ENCODE data around the gene VWA7.

The VWA7 gene

DNA sequence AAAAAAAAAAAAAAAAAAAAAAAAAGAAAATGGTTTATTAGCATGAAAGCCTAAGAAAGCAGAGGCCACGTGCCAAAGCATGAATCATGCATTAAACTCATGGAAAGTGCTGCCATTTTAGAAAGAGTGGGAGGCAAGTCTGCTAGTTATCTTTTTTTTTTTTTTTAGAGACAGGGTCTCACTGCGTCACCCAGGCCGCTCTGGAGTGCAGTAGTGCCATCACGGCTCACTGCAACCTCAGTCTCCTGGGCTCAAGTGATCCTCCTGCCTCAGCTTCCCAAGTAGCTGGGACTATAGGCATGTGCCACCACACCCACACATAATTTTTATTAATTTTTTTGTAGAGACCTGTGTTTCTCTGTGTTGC lies 5.2 kb downstream of the VWA7 start:
- TF ChIP-seq, protein P1, sequence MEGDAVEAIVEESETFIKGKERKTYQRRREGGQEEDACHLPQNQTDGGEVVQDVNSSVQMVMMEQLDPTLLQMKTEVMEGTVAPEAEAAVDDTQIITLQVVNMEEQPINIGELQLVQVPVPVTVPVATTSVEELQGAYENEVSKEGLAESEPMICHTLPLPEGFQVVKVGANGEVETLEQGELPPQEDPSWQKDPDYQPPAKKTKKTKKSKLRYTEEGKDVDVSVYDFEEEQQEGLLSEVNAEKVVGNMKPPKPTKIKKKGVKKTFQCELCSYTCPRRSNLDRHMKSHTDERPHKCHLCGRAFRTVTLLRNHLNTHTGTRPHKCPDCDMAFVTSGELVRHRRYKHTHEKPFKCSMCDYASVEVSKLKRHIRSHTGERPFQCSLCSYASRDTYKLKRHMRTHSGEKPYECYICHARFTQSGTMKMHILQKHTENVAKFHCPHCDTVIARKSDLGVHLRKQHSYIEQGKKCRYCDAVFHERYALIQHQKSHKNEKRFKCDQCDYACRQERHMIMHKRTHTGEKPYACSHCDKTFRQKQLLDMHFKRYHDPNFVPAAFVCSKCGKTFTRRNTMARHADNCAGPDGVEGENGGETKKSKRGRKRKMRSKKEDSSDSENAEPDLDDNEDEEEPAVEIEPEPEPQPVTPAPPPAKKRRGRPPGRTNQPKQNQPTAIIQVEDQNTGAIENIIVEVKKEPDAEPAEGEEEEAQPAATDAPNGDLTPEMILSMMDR (IDR thresholded peaks at IDR 0.05; ENCODE audit: insufficient read depth, missing control alignments): no peak
- DNase-seq (ENCODE audit: insufficient read length, low spot score): no peak
- FAIRE-seq: no peak

DNA sequence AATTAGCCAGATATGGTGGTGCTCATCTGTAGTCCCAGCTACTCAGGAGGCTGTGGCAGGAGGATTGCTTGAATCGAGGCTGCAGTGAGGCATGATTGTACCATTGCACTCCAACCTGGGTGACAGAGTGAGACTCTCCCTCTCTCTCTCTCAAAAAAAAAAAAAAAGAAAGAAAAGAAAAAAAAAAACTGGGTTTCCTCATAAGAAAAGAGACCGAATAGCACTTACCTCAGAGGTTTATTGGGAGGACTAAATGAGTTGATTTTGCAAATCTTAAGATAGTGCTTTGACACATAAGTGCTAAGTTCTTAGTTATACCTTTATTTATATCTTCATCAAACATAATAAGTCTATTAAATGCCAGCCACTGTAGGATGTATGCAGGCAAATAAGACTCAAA lies 6.3 kb downstream of the VWA7 start:
- TF ChIP-seq, protein P1 (IDR thresholded peaks at IDR 0.05; ENCODE audit: insufficient read depth, missing control alignments): no peak
- FAIRE-seq (no peak), DNase-seq (ENCODE audit: insufficient read length, low spot score) (no peak)

DNA sequence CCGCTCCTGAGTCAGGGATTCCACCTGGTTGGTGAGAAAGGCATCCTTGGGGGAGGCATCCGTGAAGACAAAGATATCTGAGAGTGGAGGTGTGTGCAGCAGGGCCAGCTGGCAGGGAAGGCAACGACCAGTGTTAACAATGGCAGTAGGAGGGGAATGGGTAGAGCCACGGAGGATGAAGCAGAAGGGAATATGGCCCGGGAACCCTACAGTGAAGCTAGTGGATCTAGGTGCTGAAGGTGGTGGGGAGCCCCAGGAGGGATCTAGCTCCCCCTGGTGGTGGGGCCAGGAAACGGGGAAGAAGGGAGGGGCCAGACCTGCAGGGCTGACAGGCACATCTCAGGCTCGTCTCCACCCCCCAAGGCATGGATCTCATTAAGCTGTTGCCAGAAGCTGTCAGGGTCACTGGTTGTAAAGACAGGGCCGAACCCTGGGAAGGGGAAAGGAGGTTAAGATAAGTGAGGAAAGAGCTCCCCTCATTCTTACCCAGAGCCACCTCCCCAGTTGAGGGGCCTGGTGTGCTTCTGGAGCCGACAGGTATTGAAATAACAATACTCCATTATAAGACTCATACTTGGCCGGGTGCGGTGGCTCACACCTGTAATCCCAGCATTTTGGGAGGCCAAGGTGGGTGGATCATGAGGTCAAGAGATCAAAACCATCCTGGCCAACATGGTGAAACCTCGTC lies 7.3 kb downstream of the VWA7 start:
- DNase-seq (ENCODE audit: insufficient read length, low spot score) (peak; percentile 73), FAIRE-seq (no peak)
- TF ChIP-seq, protein P1 (IDR thresholded peaks at IDR 0.05; ENCODE audit: insufficient read depth, missing control alignments): peak; percentile 84

DNA sequence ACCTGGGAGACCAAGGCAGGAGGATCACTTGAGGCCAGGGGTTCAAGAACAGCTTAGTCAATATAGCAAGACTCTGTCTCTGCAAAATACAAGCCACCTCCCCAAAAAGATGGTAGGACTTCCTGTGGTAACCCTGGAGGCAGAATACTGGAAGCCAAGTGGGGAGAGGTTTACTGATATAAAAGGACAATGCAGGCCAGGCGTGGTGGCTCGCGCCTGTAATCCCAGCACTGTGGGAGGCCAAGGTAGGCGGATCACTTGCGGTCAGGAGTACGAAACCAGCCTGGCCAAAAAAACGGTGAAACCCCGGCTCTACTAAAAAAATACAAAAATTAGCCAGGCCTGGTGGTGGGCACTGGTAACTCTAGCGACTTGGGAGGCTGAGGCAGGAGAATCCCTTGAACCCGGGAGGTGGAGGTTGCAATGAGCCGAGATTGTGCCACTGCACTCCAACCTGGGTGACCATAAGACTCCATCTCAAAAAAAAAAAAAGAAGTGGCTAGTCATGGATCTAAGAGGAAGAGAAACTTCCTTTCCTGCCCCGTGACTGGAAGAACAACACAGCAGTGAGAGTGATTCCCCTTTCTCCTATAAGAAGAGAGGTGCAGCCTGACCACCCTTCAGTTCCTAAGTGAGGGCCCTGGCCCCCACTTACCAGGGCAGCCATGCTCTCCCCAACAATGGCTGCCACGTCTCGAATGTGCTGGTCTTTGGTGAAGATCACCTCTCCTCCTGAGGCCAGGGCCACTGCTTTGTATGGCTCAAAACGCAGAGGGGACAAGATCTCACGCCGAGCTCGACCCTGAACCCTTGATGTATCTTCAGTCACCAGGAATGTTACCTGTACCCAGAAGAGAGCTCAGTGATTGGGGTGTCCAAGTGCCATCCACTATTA lies 8.5 kb downstream of the VWA7 start:
- TF ChIP-seq, protein P1 (IDR thresholded peaks at IDR 0.05; ENCODE audit: insufficient read depth, missing control alignments): no peak
- no peak for FAIRE-seq
- no peak for DNase-seq (ENCODE audit: insufficient read length, low spot score)

GRCh38 chr6:31767096-31767645 lies 10.0 kb downstream of the VWA7 start:
- DNase-seq (ENCODE audit: insufficient read length, low spot score) (no peak), FAIRE-seq (no peak)
- TF ChIP-seq, protein P1 (IDR thresholded peaks at IDR 0.05; ENCODE audit: insufficient read depth, missing control alignments): no peak

DNA sequence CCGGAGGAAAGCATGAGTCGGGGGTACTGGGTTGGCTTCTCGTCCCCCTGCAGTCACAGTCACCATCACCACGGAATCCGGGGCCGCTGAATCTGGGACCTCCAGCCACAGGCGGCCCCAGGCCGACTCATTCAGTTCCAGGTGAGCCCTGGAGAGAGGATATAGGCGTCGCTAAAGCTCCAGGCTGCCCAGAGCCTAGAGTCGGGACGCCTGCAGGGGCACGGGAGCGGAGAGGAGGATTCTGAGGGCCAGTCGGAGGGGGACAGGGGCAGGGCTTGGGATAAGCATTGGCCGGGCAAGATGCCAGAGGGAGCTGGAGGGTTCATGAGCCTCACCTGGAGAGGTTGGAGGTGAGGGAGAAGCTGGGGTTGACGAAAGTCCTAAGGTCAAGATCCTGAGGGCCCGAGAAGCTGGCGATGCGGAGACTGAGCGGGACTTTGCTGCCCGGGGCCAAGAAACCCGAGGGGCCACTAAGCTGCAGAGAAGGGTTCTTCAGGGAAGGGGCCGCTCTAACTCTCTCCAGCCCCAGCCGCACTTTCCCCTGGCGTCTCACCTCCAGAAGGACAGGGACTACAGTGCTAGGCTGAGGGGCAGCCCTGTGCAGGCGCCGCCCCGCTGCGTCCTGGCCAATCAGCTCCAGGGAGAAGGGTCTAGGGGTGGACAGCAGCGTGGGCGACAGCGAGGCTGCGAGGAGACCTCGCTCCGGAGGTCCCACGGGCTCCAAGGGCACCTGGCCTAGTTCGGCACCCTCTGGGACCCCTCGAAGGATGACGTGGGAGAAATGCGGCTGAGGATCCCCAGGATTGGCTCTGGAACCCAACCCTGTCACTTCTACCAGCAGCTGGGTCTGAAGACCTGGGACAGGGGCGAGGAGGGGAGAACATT lies 11.0 kb downstream of the VWA7 start:
- no peak for FAIRE-seq
- DNase-seq (ENCODE audit: insufficient read length, low spot score): no peak

More for the DNA sequence above, 11.0 kb downstream of the VWA7 start:
- TF ChIP-seq, protein P1 (IDR thresholded peaks at IDR 0.05; ENCODE audit: insufficient read depth, missing control alignments): no peak
